Mesendoderm (in vitro differentiated cells): Measurements from ENCODE around the gene ZKSCAN1.
"Not testable (repeated sequence)": the region's sequence is repeated elsewhere in the genome, so short reads cannot be mapped to it uniquely, and the experiment has no call there.

Source experiments
- DNase-seq: peaks from one replicate; pipeline ENCODE4 v3.0.0; 2013
- H2AK5ac ChIP-seq: 2 replicates; pipeline ENCODE4 v1.6.1; 2013; ENCODE audit warnings: low read length, inconsistent platforms
- H2BK120ac ChIP-seq: 2 replicates; pipeline ENCODE4 v1.6.1; 2013; ENCODE audit warnings: low read depth, mild to moderate bottlenecking, low read length, moderate library complexity, mixed read lengths
- H2BK15ac ChIP-seq: replicated peaks from 2 replicates; pipeline ENCODE4 v1.6.1; 2013; ENCODE audit warnings: low read depth, mild to moderate bottlenecking, moderate library complexity
- H2BK5ac ChIP-seq: 2 replicates; pipeline ENCODE4 v1.6.1; 2013; ENCODE audit warnings: low read length, inconsistent platforms
- H3K18ac ChIP-seq: 2 replicates; pipeline ENCODE4 v1.6.1; 2013; ENCODE audit warnings: mild to moderate bottlenecking, low read length, mixed read lengths
- H3K23ac ChIP-seq: one replicate; pipeline ENCODE4 v1.6.1; 2013; ENCODE audit warnings: low read length
- H3K27ac ChIP-seq: 2 replicates; pipeline ENCODE4 v1.5.1; 2013; ENCODE audit warnings: low read depth, mild to moderate bottlenecking, inconsistent platforms, low read length, moderate library complexity
- H3K27me3 ChIP-seq: 2 replicates; pipeline ENCODE4 v1.6.1; 2013; ENCODE audit warnings: low read length, control low read depth, mild to moderate bottlenecking, inconsistent platforms; ENCODE audit not compliant: insufficient read depth, poor library complexity
- H3K36me3 ChIP-seq: 2 replicates; pipeline ENCODE4 v1.6.1; 2013; ENCODE audit warnings: low read length, inconsistent platforms; ENCODE audit not compliant: control insufficient read depth, insufficient read depth
- H3K4ac ChIP-seq: one replicate; pipeline ENCODE4 v1.6.1; 2013; ENCODE audit warnings: low read depth, mild to moderate bottlenecking, low read length, moderate library complexity
- H3K4me1 ChIP-seq: 2 replicates; pipeline ENCODE4 v1.6.1; 2013; ENCODE audit warnings: low read depth, low read length, inconsistent platforms; ENCODE audit not compliant: control insufficient read depth
- H3K4me2 ChIP-seq: 2 replicates; pipeline ENCODE4 v1.6.1; 2013; ENCODE audit warnings: low read length
- H3K4me3 ChIP-seq: 2 replicates; pipeline ENCODE4 v1.5.1; 2013; ENCODE audit warnings: mild to moderate bottlenecking, low read length
- H3K56ac ChIP-seq: one replicate; pipeline ENCODE4 v1.6.1; 2013; ENCODE audit warnings: low read length
- H3K79me1 ChIP-seq: 2 replicates; pipeline ENCODE4 v1.6.1; 2013; ENCODE audit warnings: low read length, inconsistent platforms
- H3K79me2 ChIP-seq: 2 replicates; pipeline ENCODE4 v1.6.1; 2013; ENCODE audit warnings: mild to moderate bottlenecking, low read length; ENCODE audit not compliant: control insufficient read depth, insufficient read depth
- H3K9ac ChIP-seq: 2 replicates; pipeline ENCODE4 v1.6.1; 2013; ENCODE audit warnings: low read length, inconsistent platforms
- H4K5ac ChIP-seq: one replicate; pipeline ENCODE4 v1.6.1; 2013; ENCODE audit warnings: low read length
- H4K8ac ChIP-seq: one replicate; pipeline ENCODE4 v1.6.1; 2013; ENCODE audit warnings: low read depth, mild to moderate bottlenecking, control low read depth, low read length, moderate library complexity
- WGBS: extraction: QIAGEN DNeasy Blood & Tissue Kit; methylation state at CpG from one replicate; pipeline ENCODE4 v1.1.7; 2013; ENCODE audit warnings: low lambda C conversion rate, missing lambda C conversion rate; ENCODE audit not compliant: insufficient coverage; ENCODE audit errors: extremely low coverage; 5-methylcytosine and 5-hydroxymethylcytosine counted together

ZKSCAN1 gene

GRCh38 chr7:100007887-100008286 lies 7.5 kb upstream of the ZKSCAN1 start:
- no peak overlapping the region for H3K4ac ChIP-seq
- no peak overlapping the region for H2BK15ac ChIP-seq
- no peak overlapping the region for H2AK5ac ChIP-seq
- H3K27me3 ChIP-seq, result no peaks in the 10 kb centered on the region
- H3K4me3 ChIP-seq, result no peak overlapping the region
- no peak overlapping the region for H3K9ac ChIP-seq
- no peak overlapping the region for H3K23ac ChIP-seq
- no peak overlapping the region for H3K56ac ChIP-seq
- no peak overlapping the region for H4K5ac ChIP-seq
- no peaks in the 10 kb centered on the region for H3K79me2 ChIP-seq
- no peak overlapping the region for H2BK5ac ChIP-seq
- no peak overlapping the region for H3K4me2 ChIP-seq
- H3K36me3 ChIP-seq, result no peaks in the 10 kb centered on the region
- H2BK120ac ChIP-seq, result no peak overlapping the region
- H4K8ac ChIP-seq, result no peak overlapping the region
- H3K79me1 ChIP-seq, result no peaks in the 10 kb centered on the region
- H3K27ac ChIP-seq, result no peak overlapping the region
- WGBS, result no CpG with 5 or more reads among the region's 3 CpGs
- peak; percentile 39 for DNase-seq
- no peak overlapping the region for H3K18ac ChIP-seq
- no peaks in the 10 kb centered on the region for H3K4me1 ChIP-seq

GRCh38 chr7:100008525-100008924 lies 6.9 kb upstream of the ZKSCAN1 start:
- Histone ChIP-seq H3K23ac (no peak overlapping the region), H3K18ac (no peak overlapping the region), H3K56ac (no peak overlapping the region), H3K4ac (no peak overlapping the region), H3K79me1 (no peaks in the 10 kb centered on the region), H2BK5ac (no peak overlapping the region), H3K79me2 (no peaks in the 10 kb centered on the region), H3K9ac (no peak overlapping the region), H3K4me1 (no peaks in the 10 kb centered on the region), H3K4me2 (no peak overlapping the region), H4K8ac (no peak overlapping the region), H3K27me3 (no peaks in the 10 kb centered on the region), H2BK15ac (no peak overlapping the region), H3K36me3 (no peaks in the 10 kb centered on the region), H4K5ac (no peak overlapping the region), H2BK120ac (no peak overlapping the region), H3K27ac (no peak overlapping the region), H2AK5ac (no peak overlapping the region), H3K4me3 (no peak overlapping the region)
- no peak for DNase-seq
- no CpG with 5 or more reads among the region's 10 CpGs for WGBS

- not testable (repeated sequence) for H3K18ac ChIP-seq, H3K27me3 ChIP-seq, H3K9ac ChIP-seq, H3K27ac ChIP-seq, H3K79me1 ChIP-seq, H4K8ac ChIP-seq, H3K56ac ChIP-seq, H2BK120ac ChIP-seq, H3K4me1 ChIP-seq, H3K4me3 ChIP-seq, H3K4ac ChIP-seq, H2BK5ac ChIP-seq, H2AK5ac ChIP-seq, DNase-seq, H3K4me2 ChIP-seq, H3K23ac ChIP-seq, H2BK15ac ChIP-seq, H4K5ac ChIP-seq, H3K36me3 ChIP-seq, H3K79me2 ChIP-seq
- no CpG with 5 or more reads among the region's 8 CpGs for WGBS
These were observed 5.4 kb upstream of the ZKSCAN1 start for GRCh38 chr7:100009952-100010351.

GRCh38 chr7:100010901-100011300 lies 4.5 kb upstream of the ZKSCAN1 start:
- Histone ChIP-seq H3K27me3 (no peaks in the 10 kb centered on the region), H3K36me3 (no peaks in the 10 kb centered on the region), H2AK5ac (no peak overlapping the region), H3K79me1 (no peaks in the 10 kb centered on the region), H2BK15ac (no peak overlapping the region), H2BK5ac (no peak overlapping the region), H3K27ac (no peak overlapping the region), H4K8ac (no peak overlapping the region), H3K4me2 (no peak overlapping the region), H3K4me3 (no peak overlapping the region), H3K4me1 (no peaks in the 10 kb centered on the region), H3K9ac (no peak overlapping the region), H3K56ac (no peak overlapping the region), H3K79me2 (peaks cover 3% of the 10 kb centered on the region), H3K4ac (no peak overlapping the region), H4K5ac (no peak overlapping the region), H3K18ac (no peak overlapping the region), H3K23ac (no peak overlapping the region), H2BK120ac (no peak overlapping the region)
- 100% methylated on average over 1 of the region's 2 CpGs for WGBS
- no peak for DNase-seq

- H2BK120ac ChIP-seq, result no peak overlapping the region
- H3K36me3 ChIP-seq, result no peaks in the 10 kb centered on the region
- no peaks in the 10 kb centered on the region for H3K27me3 ChIP-seq
- peaks cover 9% of the 10 kb centered on the region for H3K79me2 ChIP-seq
- no peak overlapping the region for H2AK5ac ChIP-seq
- no peaks in the 10 kb centered on the region for H3K4me1 ChIP-seq
- H2BK15ac ChIP-seq, result no peak overlapping the region
- peaks cover 2% of the 10 kb centered on the region for H3K79me1 ChIP-seq
- no peak overlapping the region for H3K4me2 ChIP-seq
- no peak overlapping the region for H4K8ac ChIP-seq
- no peak overlapping the region for H3K56ac ChIP-seq
- no peak overlapping the region for H3K9ac ChIP-seq
- no CpG with 5 or more reads among the region's 3 CpGs for WGBS
- no peak overlapping the region for H3K27ac ChIP-seq
- H4K5ac ChIP-seq, result no peak overlapping the region
- H3K4ac ChIP-seq, result no peak overlapping the region
- no peak overlapping the region for H3K18ac ChIP-seq
- H3K4me3 ChIP-seq, result no peak overlapping the region
- H2BK5ac ChIP-seq, result no peak overlapping the region
- H3K23ac ChIP-seq, result no peak overlapping the region
- no peak for DNase-seq
These were observed 3.9 kb upstream of the ZKSCAN1 start for GRCh38 chr7:100011516-100011915.
